Activated CD8-positive, alpha-beta memory T cell treated with anti-CD3 and anti-CD28 coated beads, Interleukin-2, amount 10 ng/mL, durations not matched to agents 7 days and 5 days (primary cell): ENCODE measurements around the gene DHDDS. TPM values are rescaled to one million over a fixed set of nuclear protein-coding genes. Genes with fewer than 3 reads are reported as not detected.

Source experiments
- ATAC-seq: fragments of 150-1000 bp; cut with Tn5 transposase; one replicate; pipeline ENCODE4 v1.10.0; 2021; ENCODE audit warnings: moderate library complexity
- CTCF ChIA-PET: fragments of 350-600 bp; sonication (Branson Sonifier 250); formaldehyde crosslinking; loops from one replicate; lab custom pipeline; 2021; ENCODE audit warnings: antibody characterized with exemption; lab: Charles Lee
- DNase-seq: peaks from one replicate; pipeline ENCODE4 v3.0.0-alpha.2; 2020
- H3K27ac Mint-ChIP-seq: one replicate; pipeline ENCODE4 v1.8.0; 2021; ENCODE audit warnings: mild to moderate bottlenecking, mixed read lengths
- H3K27me3 Mint-ChIP-seq: one replicate; pipeline ENCODE4 v1.8.0; 2021; ENCODE audit warnings: mixed read lengths
- H3K36me3 Mint-ChIP-seq: one replicate; pipeline ENCODE4 v1.8.0; 2021; ENCODE audit warnings: mild to moderate bottlenecking, mixed read lengths
- H3K4me1 Mint-ChIP-seq: one replicate; pipeline ENCODE4 v1.8.0; 2021; ENCODE audit warnings: mixed read lengths
- H3K4me3 Mint-ChIP-seq: one replicate; pipeline ENCODE4 v1.8.0; 2021; ENCODE audit warnings: mild to moderate bottlenecking, moderate library complexity, mixed read lengths
- H3K9me3 Mint-ChIP-seq: one replicate; pipeline ENCODE4 v1.8.0; 2022; ENCODE audit warnings: low read depth, mixed read lengths
- total RNA-seq, 2 experiments: library from RNA; stranded (reverse); gene quantifications; one replicate each; pipeline ENCODE4 v1.2.3, GENCODE V29; 2021

Gene DHDDS
- total RNA-seq, 2 experiments from 2014 or later, result 49.2 to 54.0 TPM

DNA sequence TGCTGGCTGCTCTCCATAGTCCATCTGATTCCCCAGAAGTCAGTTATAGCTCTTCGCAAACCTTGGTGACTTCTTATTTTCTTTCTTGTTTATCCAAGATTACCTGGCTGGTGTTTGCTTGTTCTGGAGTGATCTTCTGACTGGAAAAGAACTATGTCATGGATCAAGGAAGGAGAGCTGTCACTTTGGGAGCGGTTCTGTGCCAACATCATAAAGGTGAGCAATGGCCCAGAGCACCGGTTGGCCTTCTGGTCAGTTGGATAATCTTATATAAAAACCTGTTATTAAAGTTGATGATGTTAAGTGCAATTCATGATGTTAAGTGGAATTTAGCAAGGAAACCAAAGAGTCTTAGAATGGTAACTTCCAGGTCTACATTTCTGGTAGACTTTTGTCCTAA is 672 bp downstream of the DHDDS start:
- H3K27ac Mint-ChIP-seq, result peak overlapping the region; percentile 91

GRCh38 chr1:26434161-26434752 is 2.1 kb downstream of the DHDDS start:
- CTCF ChIA-PET, result interaction anchor here (0.8 to 6.5 kb wide), 5 partner anchors 11 to 289 kb away, joined by 3 to 54 read pairs (median 5); partner anchors contain the start of gene HMGN2
- Mint-ChIP-seq H3K27me3 (peaks cover 7% of the 10 kb centered on the region), H3K4me1 (peaks cover 32% of the 10 kb centered on the region), H3K36me3 (peaks cover 18% of the 10 kb centered on the region), H3K27ac (peak overlapping the region; percentile 54), H3K4me3 (no peak overlapping the region), H3K9me3 (no peaks in the 10 kb centered on the region)
- DNase-seq, result no peak
- no peak for ATAC-seq

More for the DNA sequence above, 672 bp downstream of the DHDDS start:
- DNase-seq (no peak), ATAC-seq (no peak)
- Mint-ChIP-seq H3K9me3 (no peaks in the 10 kb centered on the region), H3K4me3 (peak overlapping the region; percentile 97), H3K4me1 (peaks cover 32% of the 10 kb centered on the region), H3K36me3 (peaks cover 8% of the 10 kb centered on the region), H3K27me3 (peaks cover 10% of the 10 kb centered on the region)
- CTCF ChIA-PET, result interaction anchor here (0.5 to 6.5 kb wide), 12 partner anchors 12 to 263 kb away, joined by 3 to 54 read pairs (median 6); partner anchors contain the start of genes CEP85, HMGN2 and ZNF593

DNA sequence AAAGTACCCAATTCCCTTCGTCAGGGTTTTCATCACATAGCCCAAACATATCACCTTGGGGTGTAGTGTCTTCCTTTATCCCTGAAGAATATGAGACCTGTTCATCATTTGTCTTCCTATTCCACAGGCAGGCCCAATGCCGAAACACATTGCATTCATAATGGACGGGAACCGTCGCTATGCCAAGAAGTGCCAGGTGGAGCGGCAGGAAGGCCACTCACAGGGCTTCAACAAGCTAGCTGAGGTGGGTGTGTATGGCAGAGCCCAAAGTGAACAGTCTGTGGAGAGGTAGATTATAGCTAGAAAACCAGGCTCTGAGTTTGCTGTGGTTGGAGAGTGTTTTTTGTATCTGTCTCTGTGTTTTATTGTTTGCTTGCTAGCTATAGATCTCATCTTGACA is 5.9 kb downstream of the DHDDS start:
- H3K27ac Mint-ChIP-seq, result no peak overlapping the region
- no peak for DNase-seq
- ATAC-seq, result no peak
- peaks cover 43% of the 10 kb centered on the region for H3K36me3 Mint-ChIP-seq
- CTCF ChIA-PET, result interaction anchor here (1.0 to 2.0 kb wide), 2 partner anchors 21 to 204 kb away, joined by 3 to 7 read pairs; partner anchors contain the start of gene CEP85
- no peaks in the 10 kb centered on the region for H3K27me3 Mint-ChIP-seq
- peaks cover 12% of the 10 kb centered on the region for H3K4me1 Mint-ChIP-seq
- H3K9me3 Mint-ChIP-seq, result no peaks in the 10 kb centered on the region
- H3K4me3 Mint-ChIP-seq, result no peak overlapping the region

DNA sequence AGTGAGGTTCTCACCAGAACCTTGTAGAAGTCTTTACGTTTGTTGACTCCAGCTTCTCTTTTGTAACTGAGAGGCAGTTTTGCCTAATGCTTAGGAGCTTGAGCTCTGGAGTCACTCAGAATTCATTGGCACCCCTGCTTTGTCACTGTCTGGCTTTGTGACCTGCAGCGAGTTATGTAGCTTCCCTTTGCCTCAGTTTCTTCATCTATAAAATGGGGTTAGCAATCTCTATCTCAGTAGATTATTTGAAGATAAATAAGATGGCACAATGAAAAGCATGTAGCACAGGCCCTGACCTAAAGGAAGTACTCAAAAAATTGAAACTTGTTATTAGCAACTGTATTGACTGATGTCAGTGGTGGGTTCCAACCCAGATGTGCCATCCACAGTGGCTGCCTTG is 8.1 kb downstream of the DHDDS start:
- ATAC-seq (no peak), DNase-seq (no peak)
- peaks cover 48% of the 10 kb centered on the region for H3K36me3 Mint-ChIP-seq
- no peak overlapping the region for H3K4me3 Mint-ChIP-seq
- no peaks in the 10 kb centered on the region for H3K4me1 Mint-ChIP-seq
- no peaks in the 10 kb centered on the region for H3K9me3 Mint-ChIP-seq
- no peaks in the 10 kb centered on the region for H3K27me3 Mint-ChIP-seq
- no peak overlapping the region for H3K27ac Mint-ChIP-seq
- CTCF ChIA-PET, result interaction anchor here (0.5 to 1.4 kb wide), 2 partner anchors 29 to 1062 kb away, joined by 4 read pairs; no protein-coding TSS in a partner anchor

GRCh38 chr1:26449868-26450267 is 17.7 kb downstream of the DHDDS start:
- no peak overlapping the region for H3K27ac Mint-ChIP-seq
- no peaks in the 10 kb centered on the region for H3K4me1 Mint-ChIP-seq
- no peak for ATAC-seq
- peaks cover 44% of the 10 kb centered on the region for H3K36me3 Mint-ChIP-seq
- H3K4me3 Mint-ChIP-seq, result no peak overlapping the region
- CTCF ChIA-PET, result no interaction called here
- H3K9me3 Mint-ChIP-seq, result no peaks in the 10 kb centered on the region
- H3K27me3 Mint-ChIP-seq, result no peaks in the 10 kb centered on the region
- DNase-seq, result no peak

GRCh38 chr1:26450908-26451307 is 18.8 kb downstream of the DHDDS start:
- no peaks in the 10 kb centered on the region for H3K4me1 Mint-ChIP-seq
- H3K36me3 Mint-ChIP-seq, result peaks cover 45% of the 10 kb centered on the region
- CTCF ChIA-PET, result no interaction called here
- DNase-seq, result no peak
- H3K9me3 Mint-ChIP-seq, result no peaks in the 10 kb centered on the region
- no peaks in the 10 kb centered on the region for H3K27me3 Mint-ChIP-seq
- H3K27ac Mint-ChIP-seq, result no peak overlapping the region
- no peak for ATAC-seq
- H3K4me3 Mint-ChIP-seq, result no peak overlapping the region

- no peak for ATAC-seq
- Mint-ChIP-seq H3K27me3 (no peaks in the 10 kb centered on the region), H3K27ac (no peak overlapping the region), H3K9me3 (no peaks in the 10 kb centered on the region), H3K36me3 (peaks cover 37% of the 10 kb centered on the region), H3K4me1 (no peaks in the 10 kb centered on the region), H3K4me3 (no peak overlapping the region)
- CTCF ChIA-PET, result interaction anchor here (2.1 kb wide), 1 partner anchor 35 kb away, joined by 7 read pairs; no protein-coding TSS in a partner anchor
- DNase-seq, result no peak
These were observed 20.5 kb downstream of the DHDDS start for GRCh38 chr1:26452459-26453183.

GRCh38 chr1:26459148-26459547 is 27.0 kb downstream of the DHDDS start:
- H3K4me3 Mint-ChIP-seq, result no peak overlapping the region
- H3K9me3 Mint-ChIP-seq, result no peaks in the 10 kb centered on the region
- H3K36me3 Mint-ChIP-seq, result peaks cover 34% of the 10 kb centered on the region
- no peaks in the 10 kb centered on the region for H3K4me1 Mint-ChIP-seq
- H3K27ac Mint-ChIP-seq, result no peak overlapping the region
- no peak for DNase-seq
- CTCF ChIA-PET, result interaction anchor here (1.6 to 2.1 kb wide), 2 partner anchors 11 to 42 kb away, joined by 6 to 8 read pairs; no protein-coding TSS in a partner anchor
- ATAC-seq, result no peak
- H3K27me3 Mint-ChIP-seq, result no peaks in the 10 kb centered on the region

DNA sequence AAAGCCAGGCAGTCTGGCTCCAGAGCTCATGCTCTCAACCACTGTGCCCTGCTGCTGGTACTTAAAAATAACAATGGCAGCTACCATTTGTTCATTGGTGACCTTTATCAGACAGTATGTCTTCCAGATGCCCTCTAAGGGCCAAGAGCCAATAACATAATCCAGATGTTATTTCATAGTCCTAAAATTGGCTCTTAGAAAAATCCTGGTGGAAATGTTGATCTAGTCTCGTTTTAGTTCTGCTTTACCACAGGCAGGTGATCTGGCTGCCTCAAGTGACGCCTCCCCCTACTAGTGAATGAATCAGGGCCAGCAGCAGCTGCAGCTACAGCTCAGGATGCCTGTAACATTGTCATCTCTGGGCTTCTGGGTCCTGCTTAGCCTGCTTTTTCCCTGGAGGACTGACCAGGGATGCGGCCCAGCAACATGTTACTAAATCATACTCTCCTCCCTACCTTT is 27.5 kb downstream of the DHDDS start:
- no peaks in the 10 kb centered on the region for H3K9me3 Mint-ChIP-seq
- peaks cover 33% of the 10 kb centered on the region for H3K36me3 Mint-ChIP-seq
- H3K27me3 Mint-ChIP-seq, result no peaks in the 10 kb centered on the region
- no peak overlapping the region for H3K27ac Mint-ChIP-seq
- CTCF ChIA-PET, result interaction anchor here (1.6 to 2.1 kb wide), 2 partner anchors 10 to 43 kb away, joined by 6 to 8 read pairs; no protein-coding TSS in a partner anchor
- ATAC-seq (no peak), DNase-seq (no peak)
- H3K4me1 Mint-ChIP-seq, result no peaks in the 10 kb centered on the region
- no peak overlapping the region for H3K4me3 Mint-ChIP-seq

GRCh38 chr1:26468911-26469310 is 36.8 kb downstream of the DHDDS start:
- ATAC-seq (no peak), DNase-seq (no peak)
- peaks cover 17% of the 10 kb centered on the region for H3K36me3 Mint-ChIP-seq
- H3K4me1 Mint-ChIP-seq, result peaks cover 24% of the 10 kb centered on the region
- CTCF ChIA-PET, result interaction anchor here (2.1 kb wide), 1 partner anchor 9 kb away, joined by 8 read pairs; no protein-coding TSS in a partner anchor
- no peak overlapping the region for H3K27ac Mint-ChIP-seq
- H3K9me3 Mint-ChIP-seq, result no peaks in the 10 kb centered on the region
- no peaks in the 10 kb centered on the region for H3K27me3 Mint-ChIP-seq
- no peak overlapping the region for H3K4me3 Mint-ChIP-seq

GRCh38 chr1:26469558-26469957 is 37.4 kb downstream of the DHDDS start:
- H3K4me3 Mint-ChIP-seq, result no peak overlapping the region
- ATAC-seq, result no peak
- peaks cover 30% of the 10 kb centered on the region for H3K4me1 Mint-ChIP-seq
- DNase-seq, result no peak
- H3K36me3 Mint-ChIP-seq, result peaks cover 23% of the 10 kb centered on the region
- no peak overlapping the region for H3K27ac Mint-ChIP-seq
- H3K27me3 Mint-ChIP-seq, result no peaks in the 10 kb centered on the region
- CTCF ChIA-PET, result interaction anchor here (0.9 to 4.4 kb wide), 14 partner anchors 10 to 431 kb away, joined by 3 to 35 read pairs (median 6); partner anchors contain the start of genes CEP85, DHDDS and GPATCH3
- no peaks in the 10 kb centered on the region for H3K9me3 Mint-ChIP-seq

- H3K4me3 Mint-ChIP-seq, result peak overlapping the region; percentile 77
- H3K27ac Mint-ChIP-seq, result peak overlapping the region; percentile 95
- H3K27me3 Mint-ChIP-seq, result no peaks in the 10 kb centered on the region
- peaks cover 30% of the 10 kb centered on the region for H3K36me3 Mint-ChIP-seq
- DNase-seq (no peak), ATAC-seq (no peak)
- no peaks in the 10 kb centered on the region for H3K9me3 Mint-ChIP-seq
- CTCF ChIA-PET, result interaction anchor here (0.5 to 4.4 kb wide), 28 partner anchors 8 to 476 kb away, joined by 3 to 35 read pairs (median 4); partner anchors contain the start of genes CEP85, DHDDS, GPATCH3 and PDIK1L
- peaks cover 38% of the 10 kb centered on the region for H3K4me1 Mint-ChIP-seq
These were observed 38.9 kb downstream of the DHDDS start for GRCh38 chr1:26470878-26471497.
